Stimulated activated CD8-positive, alpha-beta memory T cell treated with anti-CD3 and anti-CD28 coated beads, Interleukin-4, amount 100 ng/mL, for 48 hours (primary cell): Measurements from ENCODE around the gene GGA3.
A peak's percentile ranks its signal among the peaks of the same experiment; 100 is the strongest.
"Not testable (repeated sequence)": the region's sequence is repeated elsewhere in the genome, so short reads cannot be mapped to it uniquely, and the experiment has no call there.

Experiments
- DNase-seq: peaks from one replicate; pipeline ENCODE4 v3.0.0-alpha.2; 2020

Gene GGA3

DNA sequence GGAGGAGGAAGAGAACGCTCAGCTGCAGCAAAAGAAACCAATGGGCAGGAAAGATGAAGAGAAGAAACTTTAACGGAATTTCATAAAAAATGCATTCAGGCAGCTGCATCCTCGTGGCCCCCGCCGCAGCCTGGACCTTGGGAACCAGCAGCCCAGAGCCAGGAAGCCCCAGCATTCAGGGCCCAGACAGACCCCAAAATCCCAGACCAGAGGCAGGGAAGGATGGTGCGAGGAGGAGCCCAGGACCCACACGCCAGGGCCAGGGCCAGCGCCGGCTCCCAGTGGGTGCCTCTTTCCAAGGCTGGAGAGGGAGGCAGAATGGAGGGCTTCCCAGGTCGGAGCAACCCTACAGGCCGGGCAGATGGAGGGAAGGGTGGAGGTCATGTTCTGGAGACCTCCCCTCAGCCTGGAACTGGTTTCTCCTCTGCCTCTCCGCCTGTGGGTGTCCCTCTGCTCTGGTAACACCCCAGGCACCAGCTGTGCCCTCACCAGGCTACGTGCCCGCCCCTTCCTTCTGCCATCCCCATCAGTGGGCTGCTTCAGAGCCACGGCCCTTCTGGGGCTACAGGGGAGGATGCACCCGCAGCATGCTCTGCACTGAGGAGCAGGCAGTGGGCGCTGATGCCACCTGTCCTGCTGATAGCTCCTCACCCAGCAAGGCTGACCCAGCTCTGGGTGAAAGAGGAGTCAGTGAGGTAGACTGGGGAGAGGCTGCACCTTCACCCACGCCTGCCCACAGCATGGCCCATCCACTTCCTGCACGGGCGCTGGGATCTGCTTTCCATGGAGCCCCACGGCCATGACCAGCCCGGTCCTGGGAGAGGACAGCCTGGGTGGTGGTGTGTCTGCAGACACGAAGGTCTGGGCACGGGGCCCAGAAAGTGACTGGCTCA lies 10.8 kb upstream of the GGA3 start:
- no peak for DNase-seq

- DNase-seq = peak; percentile 90
Measured at GRCh38 chr17:75271233-75271954, 10.0 kb upstream of the GGA3 start.

DNA sequence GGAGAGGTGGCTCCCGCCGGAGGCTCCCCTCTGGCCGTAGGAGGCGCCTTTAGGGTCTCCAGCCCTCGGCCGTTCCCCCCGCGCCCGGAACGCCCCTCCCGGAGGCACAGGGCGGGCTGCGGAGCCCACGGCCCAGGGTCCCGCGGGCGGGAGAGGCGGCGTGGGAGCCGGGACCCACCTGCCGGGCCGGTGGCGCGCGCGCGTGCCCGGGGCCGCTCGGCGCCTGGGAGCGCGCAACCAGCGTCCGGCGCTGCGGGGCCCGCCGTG lies 9.5 kb upstream of the GGA3 start, which contains the start of gene MIF4GD:
Gene MIF4GD, minus strand, starts transcription at position 266 of the 267 bp plus-strand sequence. CDS start 1,036 bp downstream, outside the sequence.
- DNase-seq = no peak

- DNase-seq = peak; percentile 79
Measured at GRCh38 chr17:75270218-75270965, 9.0 kb upstream of the GGA3 start.

DNA sequence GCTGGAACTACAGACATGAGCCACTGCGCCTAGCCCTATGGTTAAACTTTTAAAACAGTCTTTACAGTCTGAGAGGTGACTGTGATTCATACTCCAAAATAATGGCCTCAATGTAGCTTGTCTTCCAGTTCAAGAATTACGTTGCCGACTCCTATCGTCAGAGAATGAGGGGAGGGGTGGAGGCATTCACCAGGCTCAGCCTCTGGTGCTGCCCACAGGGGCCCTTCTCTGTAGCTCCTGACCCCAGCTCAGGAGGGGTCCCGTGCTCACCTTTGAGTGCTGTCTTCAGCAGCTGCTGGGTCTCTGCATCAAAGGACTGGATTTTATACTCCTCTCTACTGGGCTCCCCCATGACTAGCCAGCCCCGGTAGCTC lies 8.4 kb upstream of the GGA3 start:
- no peak for DNase-seq

GRCh38 chr17:75267411-75268232 lies 6.2 kb upstream of the GGA3 start:
- no peak for DNase-seq

- no peak for DNase-seq
Measured at GRCh38 chr17:75267153-75267410, 5.7 kb upstream of the GGA3 start.

- DNase-seq = no peak
Measured at GRCh38 chr17:75266316-75267152, 5.1 kb upstream of the GGA3 start.

GRCh38 chr17:75265614-75266315 lies 4.4 kb upstream of the GGA3 start:
- no peak for DNase-seq

- DNase-seq = no peak
Measured at GRCh38 chr17:75263055-75263454, 1.6 kb upstream of the GGA3 start.

- no peak for DNase-seq
Measured at GRCh38 chr17:75262112-75262606, 753 bp upstream of the GGA3 start.

GRCh38 chr17:75260641-75261335 lies 618 bp downstream of the GGA3 start:
- peak; percentile 65 for DNase-seq

GRCh38 chr17:75257228-75257627 lies 4.2 kb downstream of the GGA3 start:
- not testable (repeated sequence) for DNase-seq

- not testable (repeated sequence) for DNase-seq
Measured at GRCh38 chr17:75255954-75256698, 5.3 kb downstream of the GGA3 start.

- DNase-seq = no peak
Measured at GRCh38 chr17:75252039-75252816, 9.2 kb downstream of the GGA3 start.

DNA sequence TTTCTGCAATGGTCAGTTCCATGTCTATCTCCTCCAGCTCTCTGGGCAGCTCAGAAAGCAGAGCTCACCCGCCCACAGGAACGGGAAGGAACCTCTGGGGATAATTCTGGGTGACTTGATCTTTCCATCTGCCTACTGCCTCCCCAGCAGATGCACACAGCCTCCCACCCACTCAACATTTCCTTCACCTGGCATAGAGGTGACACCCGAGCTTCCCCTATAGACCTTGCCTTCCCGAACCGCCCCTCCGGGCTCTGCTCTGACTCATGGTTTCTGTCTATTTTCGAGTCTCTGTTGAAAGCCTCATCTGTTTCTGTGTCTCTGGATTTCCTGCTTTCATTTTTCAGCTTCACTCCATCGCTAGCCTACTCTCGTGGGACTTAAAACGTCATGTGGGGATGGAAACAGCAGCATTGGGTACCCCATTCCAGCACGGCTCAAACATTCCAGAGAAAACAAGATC lies 11.4 kb downstream of the GGA3 start:
- DNase-seq = peak; percentile 85

DNA sequence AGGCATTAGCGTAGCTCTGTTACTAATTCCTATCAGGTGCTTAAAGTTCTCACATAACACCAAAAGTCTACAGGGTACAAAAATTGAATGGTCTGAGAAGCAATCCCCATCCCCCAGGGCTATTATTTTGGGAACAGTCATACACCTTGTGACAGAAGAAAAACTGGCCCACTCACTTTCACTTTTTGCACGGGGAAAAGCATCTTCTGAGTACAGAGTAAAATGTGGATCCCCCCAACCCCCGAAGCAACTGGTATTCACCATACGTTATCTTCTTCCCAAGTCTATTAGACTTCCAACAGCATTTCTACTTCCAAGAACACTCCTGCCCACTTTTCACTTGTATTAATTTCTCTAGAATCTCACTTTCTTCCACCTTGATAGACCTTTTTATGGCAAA lies 11.8 kb downstream of the GGA3 start:
- DNase-seq = no peak

GRCh38 chr17:75246404-75246803 lies 15.0 kb downstream of the GGA3 start:
- DNase-seq = no peak

DNA sequence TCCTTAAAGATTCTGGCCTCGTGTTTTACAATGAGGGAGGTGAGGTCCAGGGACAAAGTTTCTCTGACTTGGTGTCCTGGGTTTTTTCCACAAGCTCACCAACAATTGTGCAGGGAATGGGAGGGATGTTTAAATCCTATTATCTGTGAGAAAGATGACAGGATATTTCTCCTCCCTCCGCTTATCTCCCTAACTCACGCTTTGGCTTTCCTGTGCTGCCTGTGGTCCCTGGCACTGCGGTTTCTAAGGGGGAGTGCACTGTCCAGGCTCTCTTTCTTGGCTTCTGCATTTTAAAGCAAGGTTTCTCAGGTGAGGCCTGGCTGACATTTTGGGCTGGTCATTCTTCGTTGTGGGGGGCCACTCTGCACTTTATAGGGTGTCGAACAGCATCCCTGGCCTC lies 16.4 kb downstream of the GGA3 start:
- no peak for DNase-seq
